ENCODE data around the gene CTIF.

DNA sequence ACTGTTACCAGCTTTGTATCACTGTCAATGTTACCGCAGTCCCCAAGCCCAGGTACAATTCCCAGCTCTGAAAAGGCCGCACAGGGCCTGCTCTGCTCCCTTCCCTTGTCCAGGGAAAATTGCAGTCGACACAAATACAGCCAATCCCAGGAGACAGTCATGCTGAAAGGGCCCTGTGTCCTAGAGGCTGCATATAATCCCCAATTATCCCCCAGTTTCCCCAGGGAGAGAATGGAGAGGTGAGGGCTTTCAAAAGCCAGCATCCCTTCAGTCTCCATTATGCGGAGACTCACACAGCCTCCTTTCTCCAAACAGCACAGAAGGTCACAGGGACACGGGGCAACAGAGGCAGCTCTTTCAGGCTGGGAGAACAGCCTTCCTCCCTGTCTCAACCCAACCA lies 17.1 kb upstream of the CTIF start:
- TF ChIP-seq, protein P1, sequence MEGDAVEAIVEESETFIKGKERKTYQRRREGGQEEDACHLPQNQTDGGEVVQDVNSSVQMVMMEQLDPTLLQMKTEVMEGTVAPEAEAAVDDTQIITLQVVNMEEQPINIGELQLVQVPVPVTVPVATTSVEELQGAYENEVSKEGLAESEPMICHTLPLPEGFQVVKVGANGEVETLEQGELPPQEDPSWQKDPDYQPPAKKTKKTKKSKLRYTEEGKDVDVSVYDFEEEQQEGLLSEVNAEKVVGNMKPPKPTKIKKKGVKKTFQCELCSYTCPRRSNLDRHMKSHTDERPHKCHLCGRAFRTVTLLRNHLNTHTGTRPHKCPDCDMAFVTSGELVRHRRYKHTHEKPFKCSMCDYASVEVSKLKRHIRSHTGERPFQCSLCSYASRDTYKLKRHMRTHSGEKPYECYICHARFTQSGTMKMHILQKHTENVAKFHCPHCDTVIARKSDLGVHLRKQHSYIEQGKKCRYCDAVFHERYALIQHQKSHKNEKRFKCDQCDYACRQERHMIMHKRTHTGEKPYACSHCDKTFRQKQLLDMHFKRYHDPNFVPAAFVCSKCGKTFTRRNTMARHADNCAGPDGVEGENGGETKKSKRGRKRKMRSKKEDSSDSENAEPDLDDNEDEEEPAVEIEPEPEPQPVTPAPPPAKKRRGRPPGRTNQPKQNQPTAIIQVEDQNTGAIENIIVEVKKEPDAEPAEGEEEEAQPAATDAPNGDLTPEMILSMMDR (IDR thresholded peaks at IDR 0.05) = no peak
- TF ChIP-seq POLR2A (IDR thresholded peaks at IDR 0.05) = no peak
